HepG2 (cell line): ENCODE data around the gene AGAP3. TPM values are rescaled to one million over a fixed set of nuclear protein-coding genes. Genes with fewer than 3 reads are reported as not detected.

Experiments used
- AGO1 ChIP-seq: fragments of 200-400 bp; formaldehyde crosslinking; IDR thresholded peaks from 2 replicates; pipeline ENCODE4 v1.6.1; 2017; ENCODE audit warnings: mild to moderate bottlenecking, low read depth, low read length, moderate library complexity; ENCODE audit not compliant: poor library complexity, severe bottlenecking
- ARID2 ChIP-seq: sonication (generic); formaldehyde crosslinking; IDR thresholded peaks from 2 replicates; pipeline ENCODE4 v1.8.1; 2022; ENCODE audit warnings: mild to moderate bottlenecking, missing genetic modification reagents, borderline replicate concordance
- ARNTL ChIP-seq: sonication (generic); formaldehyde crosslinking; IDR thresholded peaks from 2 replicates; pipeline ENCODE4 v1.4.0; 2020; ENCODE audit warnings: mild to moderate bottlenecking, missing genetic modification reagents
- CHD4 ChIP-seq: fragments of 200-600 bp; sonication (generic); IDR thresholded peaks from 2 replicates; pipeline ENCODE4 v1.7.0; 2017; ENCODE audit warnings: mild to moderate bottlenecking, low read length, borderline replicate concordance
- FOXO1 ChIP-seq: sonication (generic); formaldehyde crosslinking; IDR thresholded peaks from 2 replicates; pipeline ENCODE4 v1.4.0; 2020; ENCODE audit warnings: missing genetic modification reagents
- GLI4 ChIP-seq: sonication (generic); formaldehyde crosslinking; IDR thresholded peaks from 2 replicates; pipeline ENCODE4 v1.5.1; 2020; ENCODE audit warnings: missing genetic modification reagents, mild to moderate bottlenecking, moderate library complexity, borderline replicate concordance
- HIVEP1 ChIP-seq: sonication (generic); formaldehyde crosslinking; IDR thresholded peaks from 2 replicates; pipeline ENCODE4 v1.4.0; 2020; ENCODE audit warnings: mild to moderate bottlenecking, missing genetic modification reagents
- KDM6A ChIP-seq: IDR thresholded peaks from 2 replicates; pipeline ENCODE4 v1.6.1; 2016; ENCODE audit warnings: low read depth
- MAFK ChIP-seq, 2 experiments: IDR thresholded peaks in 1 of 2; conservative IDR thresholded peaks in 1 of 2; 2 replicates each; pipeline ENCODE4 v1.6.1; 2011; ENCODE audit warnings: improper control_type of control experiment in 2 of 2, low read length in 2 of 2
- MATR3 ChIP-seq: sonication (generic); formaldehyde crosslinking; IDR thresholded peaks from 2 replicates; pipeline ENCODE4 v1.4.0; 2020; ENCODE audit warnings: missing genetic modification reagents
- PRPF4 ChIP-seq: fragments of 200-400 bp; formaldehyde crosslinking; IDR thresholded peaks from 2 replicates; pipeline ENCODE4 v1.6.1; 2016; ENCODE audit warnings: low read length, low read depth; ENCODE audit not compliant: poor library complexity, severe bottlenecking
- RFX5 ChIP-seq: IDR thresholded peaks from 2 replicates; pipeline ENCODE4 v1.6.1; 2011; ENCODE audit warnings: low read depth, low read length, improper control_type of control experiment
- RFXANK ChIP-seq: IDR thresholded peaks from 2 replicates; pipeline ENCODE4 v1.6.1; 2016
- SIN3B ChIP-seq: fragments of 150-350 bp; IDR thresholded peaks from 2 replicates; pipeline ENCODE4 v1.6.1; 2014; ENCODE audit warnings: low read length
- SMARCC2 ChIP-seq: fragments of 450-650 bp; IDR thresholded peaks from 2 replicates; pipeline ENCODE4 v1.6.1; 2017; ENCODE audit warnings: antibody characterized with exemption, mild to moderate bottlenecking
- SSRP1 ChIP-seq: IDR thresholded peaks from 2 replicates; pipeline ENCODE4 v1.6.1; 2016; ENCODE audit warnings: control low read depth
- TBX2 ChIP-seq: sonication (generic); formaldehyde crosslinking; IDR thresholded peaks from 2 replicates; pipeline ENCODE4 v1.5.0; 2020; ENCODE audit warnings: missing genetic modification reagents, mild to moderate bottlenecking, borderline replicate concordance
- ZFX ChIP-seq: sonication (generic); formaldehyde crosslinking; IDR thresholded peaks from 2 replicates; pipeline ENCODE4 v1.4.0; 2020; ENCODE audit warnings: mild to moderate bottlenecking, low read depth, missing genetic modification reagents, moderate library complexity
- ZNF143 ChIP-seq: sonication (generic); formaldehyde crosslinking; IDR thresholded peaks from 2 replicates; pipeline ENCODE4 v1.4.0; 2020; ENCODE audit warnings: missing genetic modification reagents
- ZNF180 ChIP-seq: sonication (generic); formaldehyde crosslinking; IDR thresholded peaks from 2 replicates; pipeline ENCODE4 v1.4.0; 2020; ENCODE audit warnings: low read depth, missing genetic modification reagents, borderline replicate concordance
- ZNF446 ChIP-seq: sonication (generic); formaldehyde crosslinking; IDR thresholded peaks from 2 replicates; pipeline ENCODE4 v1.5.0; 2020; ENCODE audit warnings: mild to moderate bottlenecking, missing genetic modification reagents
- ZNF451 ChIP-seq: sonication (generic); formaldehyde crosslinking; IDR thresholded peaks from 2 replicates; pipeline ENCODE4 v1.5.0; 2020; ENCODE audit warnings: mild to moderate bottlenecking, missing genetic modification reagents
- ZNF546 ChIP-seq: sonication (generic); formaldehyde crosslinking; conservative IDR thresholded peaks from 2 replicates; pipeline ENCODE4 v1.8.1; 2023; ENCODE audit warnings: mild to moderate bottlenecking, missing genetic modification reagents
- ZNF576 ChIP-seq: sonication (generic); formaldehyde crosslinking; IDR thresholded peaks from 2 replicates; pipeline ENCODE4 v1.4.0; 2020; ENCODE audit warnings: mild to moderate bottlenecking, missing genetic modification reagents
- ZNF670 ChIP-seq: sonication (generic); formaldehyde crosslinking; IDR thresholded peaks from 2 replicates; pipeline ENCODE4 v1.8.0; 2022; ENCODE audit warnings: mild to moderate bottlenecking, missing genetic modification reagents, borderline replicate concordance
- polyA plus RNA-seq, 8 experiments: library from polyadenylated mRNA; depleted of rRNA in 3 of 8; stranded (reverse) in 7 of 8; unstranded in 1 of 8; fragments of >200 nt; fragmentation: Illumina TruSeq in 4 of 8; extraction: Trizol in 4 of 8; gene quantifications; 2 replicates each; pipeline versions ENCODE4 v1.2.1 to v1.2.3, GENCODE V29; 2011 to 2016; ENCODE audit warnings: low read depth in 4 of 8, missing spikeins in 1 of 8, mixed read lengths in 1 of 8; ENCODE audit not compliant: insufficient read depth in 1 of 8
- total RNA-seq, 5 experiments: library from RNA; depleted of rRNA; stranded (reverse); fragments of >200 nt; fragmentation: Illumina TruSeq; extraction: Trizol; gene quantifications; 2 replicates each; pipeline ENCODE4 v1.2.3, GENCODE V29; 2016; ENCODE audit warnings: low read depth in 1 of 5
- TF ChIP-seq, protein P1 (sequence below): IDR thresholded peaks from 2 replicates; pipeline ENCODE4 v1.6.1; 2016; ENCODE audit warnings: missing genetic modification reagents, missing compliant biosample characterization
- TF ChIP-seq, protein P2 (sequence below): sonication (generic); formaldehyde crosslinking; conservative IDR thresholded peaks from 2 replicates; pipeline ENCODE4 v1.4.0; 2020; ENCODE audit warnings: mild to moderate bottlenecking, missing genetic modification reagents, moderate library complexity

Gene AGAP3
- total and polyA plus RNA-seq, 2 of the 13 experiments (the other 11 are each of a cell fraction or from before 2014, with no cell fraction given), result 31.3 to 61.4 TPM

DNA sequence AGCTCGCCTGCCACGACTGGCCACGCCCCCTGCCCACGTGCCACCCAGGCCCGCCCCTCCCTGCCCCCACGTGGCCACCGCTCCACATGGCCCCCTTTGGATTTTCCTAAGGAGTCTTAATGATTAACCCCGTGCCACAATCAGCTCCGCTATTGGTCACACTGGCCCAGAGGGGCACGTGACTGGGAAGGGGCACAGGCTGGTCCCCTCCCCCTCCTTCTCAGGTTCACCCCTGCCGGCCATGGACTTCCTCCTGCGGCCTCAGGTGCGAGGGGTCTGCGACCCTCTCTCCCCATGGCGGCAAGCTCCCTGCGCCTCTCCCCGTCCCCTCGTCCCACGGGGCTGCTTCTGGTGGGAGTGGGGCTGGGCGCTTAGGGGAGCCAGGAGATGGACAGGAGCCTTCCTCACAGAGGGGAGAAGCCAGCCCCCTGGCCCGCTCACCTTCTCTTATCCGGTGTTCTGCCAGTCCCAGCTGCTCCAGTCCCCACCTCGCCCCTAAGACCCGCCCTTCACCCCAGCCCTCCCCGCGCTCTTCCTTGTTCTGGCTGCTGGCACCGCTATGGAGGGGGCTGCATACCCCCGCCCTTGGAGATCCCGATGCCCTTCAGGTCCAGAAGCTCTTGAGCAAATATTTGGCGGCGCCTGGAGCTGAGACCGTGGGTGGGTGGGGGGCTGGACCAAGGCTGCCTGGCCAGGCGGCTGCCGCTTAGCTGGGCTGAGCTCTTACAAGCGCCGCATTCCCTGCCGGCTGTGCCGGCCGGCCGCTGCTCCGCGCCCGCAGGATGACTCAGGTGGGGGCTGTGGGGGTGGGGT, 23.7 kb upstream of the AGAP3 start (continued):
- TF ChIP-seq ZNF546 (CRISPR knock-in tag) (no peak), ZNF143 (CRISPR knock-in tag) (no peak; the same call in 1 of the 2 replicates), ARID2 (no peak), SSRP1 (CRISPR knock-in tag) (0 out of 2 replicates have a peak, but pooled peaks have one; percentile 54), KDM6A (no peak), RFX5 (no peak), AGO1 (no peak), RFXANK (CRISPR knock-in tag) (no peak), ZNF451 (CRISPR knock-in tag) (peak; percentile 74), ZNF670 (CRISPR knock-in tag) (no peak), ZNF446 (CRISPR knock-in tag) (0 out of 2 replicates have a peak, but pooled peaks have one; percentile 47), ZFX (CRISPR knock-in tag) (peak; percentile 59; the same call in 1 of the 2 replicates), CHD4 (peak; percentile 52), HIVEP1 (CRISPR knock-in tag) (peak; percentile 70), SMARCC2 (no peak), PRPF4 (no peak), ARNTL (peak; percentile 99), MATR3 (CRISPR knock-in tag) (no peak), FOXO1 (CRISPR knock-in tag) (no peak), TBX2 (CRISPR knock-in tag) (peak; percentile 59), MAFK (conservative IDR thresholded peaks at IDR 0.05 in 1 of 2, IDR thresholded peaks at IDR 0.05 in 1 of 2; ENCODE audit: low read length in 2 of 2) (no peak), ZNF180 (CRISPR knock-in tag) (no peak), SIN3B (no peak), ZNF576 (CRISPR knock-in tag) (no peak), GLI4 (CRISPR knock-in tag) (no peak)
- TF ChIP-seq, protein P1, sequence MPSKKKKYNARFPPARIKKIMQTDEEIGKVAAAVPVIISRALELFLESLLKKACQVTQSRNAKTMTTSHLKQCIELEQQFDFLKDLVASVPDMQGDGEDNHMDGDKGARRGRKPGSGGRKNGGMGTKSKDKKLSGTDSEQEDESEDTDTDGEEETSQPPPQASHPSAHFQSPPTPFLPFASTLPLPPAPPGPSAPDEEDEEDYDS, result peak; percentile 48; the same call in 1 of the 2 replicates
- TF ChIP-seq, protein P2, sequence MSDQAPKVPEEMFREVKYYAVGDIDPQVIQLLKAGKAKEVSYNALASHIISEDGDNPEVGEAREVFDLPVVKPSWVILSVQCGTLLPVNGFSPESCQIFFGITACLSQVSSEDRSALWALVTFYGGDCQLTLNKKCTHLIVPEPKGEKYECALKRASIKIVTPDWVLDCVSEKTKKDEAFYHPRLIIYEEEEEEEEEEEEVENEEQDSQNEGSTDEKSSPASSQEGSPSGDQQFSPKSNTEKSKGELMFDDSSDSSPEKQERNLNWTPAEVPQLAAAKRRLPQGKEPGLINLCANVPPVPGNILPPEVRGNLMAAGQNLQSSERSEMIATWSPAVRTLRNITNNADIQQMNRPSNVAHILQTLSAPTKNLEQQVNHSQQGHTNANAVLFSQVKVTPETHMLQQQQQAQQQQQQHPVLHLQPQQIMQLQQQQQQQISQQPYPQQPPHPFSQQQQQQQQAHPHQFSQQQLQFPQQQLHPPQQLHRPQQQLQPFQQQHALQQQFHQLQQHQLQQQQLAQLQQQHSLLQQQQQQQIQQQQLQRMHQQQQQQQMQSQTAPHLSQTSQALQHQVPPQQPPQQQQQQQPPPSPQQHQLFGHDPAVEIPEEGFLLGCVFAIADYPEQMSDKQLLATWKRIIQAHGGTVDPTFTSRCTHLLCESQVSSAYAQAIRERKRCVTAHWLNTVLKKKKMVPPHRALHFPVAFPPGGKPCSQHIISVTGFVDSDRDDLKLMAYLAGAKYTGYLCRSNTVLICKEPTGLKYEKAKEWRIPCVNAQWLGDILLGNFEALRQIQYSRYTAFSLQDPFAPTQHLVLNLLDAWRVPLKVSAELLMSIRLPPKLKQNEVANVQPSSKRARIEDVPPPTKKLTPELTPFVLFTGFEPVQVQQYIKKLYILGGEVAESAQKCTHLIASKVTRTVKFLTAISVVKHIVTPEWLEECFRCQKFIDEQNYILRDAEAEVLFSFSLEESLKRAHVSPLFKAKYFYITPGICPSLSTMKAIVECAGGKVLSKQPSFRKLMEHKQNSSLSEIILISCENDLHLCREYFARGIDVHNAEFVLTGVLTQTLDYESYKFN, result peak; percentile 82
